Caco-2 (cell line): Measurements from ENCODE around the gene WWOX. TPM values are rescaled to one million over a fixed set of nuclear protein-coding genes. Genes with fewer than 3 reads are reported as not detected.

ENCODE experiments used
- BruUV-seq: library from RNA; stranded (reverse); fragments of 400-500 nt; replicated peaks from 2 replicates; lab custom pipeline; 2021; lab: Mats Ljungman, UMichigan
- CTCF ChIA-PET: fragments of 300-600 bp; sonication (Branson Sonifier 250); formaldehyde crosslinking; loops from one replicate; lab custom pipeline; 2022; ENCODE audit warnings: antibody characterized with exemption; lab: Charles Lee
- POLR2A ChIA-PET: fragments of 300-600 bp; sonication (Branson Sonifier 250); formaldehyde crosslinking; loops from one replicate; lab custom pipeline; 2022; ENCODE audit warnings: antibody characterized with exemption; lab: Charles Lee
- DNase-seq, 2 experiments: peaks; one replicate each; pipeline versions ENCODE4 v3.0.0 to v3.0.0-alpha.2; 2020 to 2022
- H3K27me3 ChIP-seq: replicated peaks from 2 replicates; pipeline ENCODE4 v1.6.0; 2011; ENCODE audit warnings: low read length; ENCODE audit not compliant: control insufficient read depth, insufficient read depth
- H3K36me3 ChIP-seq: 2 replicates; pipeline ENCODE4 v1.5.1; 2011; ENCODE audit warnings: low read length; ENCODE audit not compliant: control insufficient read depth, insufficient read depth
- H3K4me1 ChIP-seq: fragments of 250-450 bp; sonication (Bioruptor Pico); 2 replicates; pipeline ENCODE4 v1.5.1; 2020; ENCODE audit warnings: mild to moderate bottlenecking
- H3K4me3 ChIP-seq: 2 replicates; pipeline ENCODE4 v1.5.1; 2011; ENCODE audit warnings: low read depth, mild to moderate bottlenecking, control low read depth, low read length
- H3K9me3 ChIP-seq: fragments of 250-450 bp; sonication (Bioruptor Pico); 2 replicates; pipeline ENCODE4 v1.5.1; 2020; ENCODE audit warnings: mild to moderate bottlenecking, moderate library complexity
- H3K27ac Mint-ChIP-seq: one replicate; pipeline ENCODE4 v1.8.0; 2022; ENCODE audit warnings: mixed read lengths; ENCODE audit not compliant: unreplicated experiment
- H3K27me3 Mint-ChIP-seq: one replicate; pipeline ENCODE4 v1.8.0; 2022; ENCODE audit warnings: mixed read lengths; ENCODE audit not compliant: insufficient read depth, unreplicated experiment
- H3K36me3 Mint-ChIP-seq: one replicate; pipeline ENCODE4 v1.8.0; 2022; ENCODE audit warnings: mild to moderate bottlenecking, mixed read lengths; ENCODE audit not compliant: insufficient read depth, unreplicated experiment
- H3K4me1 Mint-ChIP-seq: one replicate; pipeline ENCODE4 v1.8.0; 2022; ENCODE audit warnings: low read depth, mixed read lengths; ENCODE audit not compliant: unreplicated experiment
- H3K4me3 Mint-ChIP-seq: one replicate; pipeline ENCODE4 v1.8.0; 2022; ENCODE audit warnings: mild to moderate bottlenecking, moderate library complexity, mixed read lengths; ENCODE audit not compliant: unreplicated experiment
- H3K9me3 Mint-ChIP-seq: one replicate; pipeline ENCODE4 v1.8.0; 2022; ENCODE audit warnings: mixed read lengths; ENCODE audit not compliant: unreplicated experiment
- intact Hi-C: fragments of 100-400 bp; cut with micrococcal nuclease; formaldehyde crosslinking; loops from one replicate; pipeline ENCODE4 v1.10.0; 2022; ENCODE audit not compliant: unreplicated experiment
- total RNA-seq: library from RNA; stranded (reverse); gene quantifications from 2 replicates; pipeline ENCODE4 v1.2.3, GENCODE V29; 2022
- TF ChIP-seq, protein P1 (sequence below), 2 experiments: fragments of 200-600 bp in 1 of 2; IDR thresholded peaks; 1 replicate in 1 of 2; 2 replicates in 1 of 2; pipeline versions ENCODE4 v1.5.1 to v1.8.0; 2011 to 2022; ENCODE audit warnings: antibody characterized with exemption in 1 of 2, control low read depth in 1 of 2, inconsistent platforms in 1 of 2, low read depth in 1 of 2, low read length in 1 of 2, mild to moderate bottlenecking in 1 of 2, moderate library complexity in 1 of 2; ENCODE audit not compliant: insufficient read depth in 1 of 2, severe bottlenecking in 1 of 2, unreplicated experiment in 1 of 2

Gene WWOX
- total RNA-seq, 1 experiment from 2014 or later, result 45.0 TPM

DNA sequence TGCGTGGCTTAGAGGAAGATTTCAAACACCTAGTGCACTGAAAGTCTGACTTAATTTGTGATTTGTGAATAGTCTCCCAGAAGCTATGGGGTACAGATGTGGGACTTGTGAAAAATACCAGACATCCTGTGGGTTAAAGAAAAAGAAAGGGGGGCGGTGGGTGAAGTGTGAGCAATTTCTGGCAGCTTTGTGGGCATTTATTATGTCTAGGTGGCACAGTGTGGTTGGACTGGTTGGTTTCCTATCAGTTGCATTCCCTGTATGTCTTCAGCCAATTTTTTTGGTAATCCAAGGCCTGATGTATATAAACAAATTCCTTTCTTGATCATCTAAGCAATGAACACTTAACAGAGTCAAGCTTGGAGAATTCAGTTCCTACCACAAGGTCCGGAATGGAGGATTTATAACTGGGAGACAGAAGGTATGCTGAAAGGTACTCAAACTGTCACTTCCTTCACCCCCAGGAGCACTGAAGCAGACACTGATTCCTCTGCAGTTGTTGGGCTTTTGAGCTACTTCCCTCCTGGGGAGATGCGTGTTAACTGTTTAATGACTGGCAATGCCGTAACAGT, 211.6 kb downstream of the WWOX start:
- CTCF ChIA-PET, result no interaction called here
- peaks cover 14% of the 10 kb centered on the region for H3K4me1 Mint-ChIP-seq
- no peak overlapping the region for H3K27ac Mint-ChIP-seq
- intact Hi-C loops, result no loop called here
- peaks cover 6% of the 10 kb centered on the region for H3K9me3 Mint-ChIP-seq
- BruUV-seq, result no TSS peak
- H3K27me3 Mint-ChIP-seq, result no peaks in the 10 kb centered on the region
- H3K9me3 ChIP-seq, result no peaks in the 10 kb centered on the region
- TF ChIP-seq, protein P1, sequence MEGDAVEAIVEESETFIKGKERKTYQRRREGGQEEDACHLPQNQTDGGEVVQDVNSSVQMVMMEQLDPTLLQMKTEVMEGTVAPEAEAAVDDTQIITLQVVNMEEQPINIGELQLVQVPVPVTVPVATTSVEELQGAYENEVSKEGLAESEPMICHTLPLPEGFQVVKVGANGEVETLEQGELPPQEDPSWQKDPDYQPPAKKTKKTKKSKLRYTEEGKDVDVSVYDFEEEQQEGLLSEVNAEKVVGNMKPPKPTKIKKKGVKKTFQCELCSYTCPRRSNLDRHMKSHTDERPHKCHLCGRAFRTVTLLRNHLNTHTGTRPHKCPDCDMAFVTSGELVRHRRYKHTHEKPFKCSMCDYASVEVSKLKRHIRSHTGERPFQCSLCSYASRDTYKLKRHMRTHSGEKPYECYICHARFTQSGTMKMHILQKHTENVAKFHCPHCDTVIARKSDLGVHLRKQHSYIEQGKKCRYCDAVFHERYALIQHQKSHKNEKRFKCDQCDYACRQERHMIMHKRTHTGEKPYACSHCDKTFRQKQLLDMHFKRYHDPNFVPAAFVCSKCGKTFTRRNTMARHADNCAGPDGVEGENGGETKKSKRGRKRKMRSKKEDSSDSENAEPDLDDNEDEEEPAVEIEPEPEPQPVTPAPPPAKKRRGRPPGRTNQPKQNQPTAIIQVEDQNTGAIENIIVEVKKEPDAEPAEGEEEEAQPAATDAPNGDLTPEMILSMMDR (IDR thresholded peaks at IDR 0.05; ENCODE audit: insufficient read depth in 1 of 2, low read depth in 1 of 2, low read length in 1 of 2, severe bottlenecking in 1 of 2, unreplicated experiment in 1 of 2), result no peak
- 0 out of 2 replicates have a peak, but pooled peaks cover 4% of the 10 kb centered on the region for H3K4me1 ChIP-seq
- H3K4me3 ChIP-seq, result no peak overlapping the region
- no peak overlapping the region for H3K4me3 Mint-ChIP-seq
- H3K36me3 ChIP-seq, result peaks cover 2% of the 10 kb centered on the region; the same call in 1 of the 2 replicates
- POLR2A ChIA-PET, result no interaction called here
- no peaks in the 10 kb centered on the region for H3K27me3 ChIP-seq
- no peaks in the 10 kb centered on the region for H3K36me3 Mint-ChIP-seq
- DNase-seq, result no peak

DNA sequence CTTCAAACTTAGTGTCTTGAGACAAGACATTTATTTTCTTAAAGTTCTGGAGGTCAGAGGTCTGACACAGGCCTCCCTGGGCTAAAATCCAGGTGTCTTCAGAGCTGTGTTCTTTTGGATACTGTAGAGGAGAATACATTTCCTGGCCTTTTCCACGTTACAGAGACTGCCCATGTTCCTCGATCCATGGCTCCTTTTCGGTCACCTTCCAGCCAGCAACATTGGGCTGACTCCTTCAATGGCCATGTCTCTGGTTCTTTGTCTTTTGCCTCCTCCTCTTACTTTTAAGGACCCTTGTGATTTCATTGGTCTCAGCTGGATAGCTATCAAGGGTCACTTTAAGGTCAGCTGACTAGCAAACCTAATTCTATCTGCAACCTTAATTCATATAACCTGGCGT, 212.4 kb downstream of the WWOX start:
- TF ChIP-seq, protein P1 (IDR thresholded peaks at IDR 0.05; ENCODE audit: insufficient read depth in 1 of 2, low read depth in 1 of 2, low read length in 1 of 2, severe bottlenecking in 1 of 2, unreplicated experiment in 1 of 2), result no peak
- Mint-ChIP-seq H3K27ac (no peak overlapping the region), H3K4me3 (no peak overlapping the region), H3K36me3 (no peaks in the 10 kb centered on the region), H3K27me3 (no peaks in the 10 kb centered on the region), H3K4me1 (peaks cover 14% of the 10 kb centered on the region), H3K9me3 (peaks cover 4% of the 10 kb centered on the region)
- no peaks in the 10 kb centered on the region for H3K27me3 ChIP-seq
- no TSS peak for BruUV-seq
- CTCF ChIA-PET, result no interaction called here
- 0 out of 2 replicates have a peak, but pooled peaks cover 4% of the 10 kb centered on the region for H3K4me1 ChIP-seq
- H3K9me3 ChIP-seq, result no peaks in the 10 kb centered on the region
- POLR2A ChIA-PET, result no interaction called here
- peaks cover 2% of the 10 kb centered on the region; the same call in 1 of the 2 replicates for H3K36me3 ChIP-seq
- no peak overlapping the region for H3K4me3 ChIP-seq
- DNase-seq, result no peak
- intact Hi-C loops, result no loop called here

DNA sequence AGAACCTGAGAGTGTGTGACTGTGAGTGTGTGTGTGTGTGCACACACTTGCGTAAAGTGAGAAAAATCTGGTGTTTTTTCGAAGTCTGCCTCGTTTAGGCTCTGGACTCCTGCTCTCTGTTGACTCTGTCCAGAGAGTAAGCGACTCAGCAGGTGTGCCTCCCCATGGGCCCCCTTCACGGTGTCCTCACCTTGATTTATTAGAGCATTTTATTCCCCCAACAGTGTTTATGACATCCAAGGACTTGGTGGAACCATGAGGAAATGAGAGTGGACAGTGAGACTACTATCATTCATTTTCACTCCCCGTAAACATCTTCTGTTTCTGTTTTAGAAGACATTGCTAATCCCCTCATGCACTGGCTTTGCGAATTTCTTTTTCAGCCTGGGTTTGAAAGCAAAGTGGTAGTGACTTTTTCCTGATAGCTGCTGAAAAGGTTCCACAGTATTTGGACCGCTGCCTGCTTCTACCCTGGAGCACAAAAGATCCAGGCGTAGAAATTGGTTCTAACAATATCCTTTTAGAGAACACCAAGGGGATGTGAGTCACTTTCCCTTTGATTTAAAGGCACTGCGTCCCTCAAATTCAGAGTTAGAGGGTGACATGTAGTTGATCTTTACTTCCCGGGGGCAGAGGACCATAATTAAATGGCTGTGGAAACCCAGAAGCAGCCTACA, 218.2 kb downstream of the WWOX start:
- no peaks in the 10 kb centered on the region for H3K36me3 ChIP-seq
- POLR2A ChIA-PET, result no interaction called here
- peaks cover 6% of the 10 kb centered on the region for H3K9me3 Mint-ChIP-seq

More for the DNA sequence above, 218.2 kb downstream of the WWOX start:
- Mint-ChIP-seq H3K4me3 (no peak overlapping the region), H3K27ac (no peak overlapping the region), H3K27me3 (no peaks in the 10 kb centered on the region), H3K4me1 (no peaks in the 10 kb centered on the region), H3K36me3 (no peaks in the 10 kb centered on the region)
- intact Hi-C loops, result no loop called here
- BruUV-seq, result no TSS peak
- Histone ChIP-seq H3K27me3 (no peaks in the 10 kb centered on the region), H3K4me3 (no peak overlapping the region), H3K4me1 (no peaks in the 10 kb centered on the region), H3K9me3 (no peaks in the 10 kb centered on the region)
- CTCF ChIA-PET, result no interaction called here
- TF ChIP-seq, protein P1 (IDR thresholded peaks at IDR 0.05; ENCODE audit: insufficient read depth in 1 of 2, low read depth in 1 of 2, low read length in 1 of 2, severe bottlenecking in 1 of 2, unreplicated experiment in 1 of 2), result no peak
- DNase-seq, result no peak
